Psoas muscle (tissue), 8 donors: ENCODE data around the gene ARL13B. TPM values are rescaled to one million over a fixed set of nuclear protein-coding genes. Genes with fewer than 3 reads are reported as not detected.

Experiments
- ATAC-seq, 4 donors: fragments of 200-7000 bp; cut with Tn5 transposase; one replicate each; pipeline ENCODE4 v1.9.1; 2020; ENCODE audit warnings: moderate library complexity in 3 of 4, mild to moderate bottlenecking in 2 of 4
- DNase-seq, 2 donors: peaks; one replicate each; pipeline ENCODE4 v3.0.0-alpha.2; 2020
- H3K27ac ChIP-seq: fragments of 200-600 bp; one replicate; pipeline ENCODE4 v1.8.0; 2022
- H3K27me3 ChIP-seq, 3 donors: fragments of 200-600 bp in 1 of 3; one replicate each; pipeline versions ENCODE4 v1.6.1 to v1.8.0; 2013 to 2022; ENCODE audit warnings: low read length in 2 of 3, mild to moderate bottlenecking in 2 of 3, moderate library complexity in 1 of 3; ENCODE audit not compliant: insufficient read depth in 3 of 3
- H3K36me3 ChIP-seq, 2 donors: fragments of 200-600 bp in 1 of 2; one replicate each; pipeline versions ENCODE4 v1.6.1 to v1.8.0; 2013 to 2022; ENCODE audit warnings: low read depth in 1 of 2, mild to moderate bottlenecking in 1 of 2, moderate library complexity in 1 of 2; ENCODE audit not compliant: insufficient read depth in 1 of 2
- H3K4me1 ChIP-seq: fragments of 200-600 bp; one replicate; pipeline ENCODE4 v1.8.0; 2022
- H3K4me3 ChIP-seq: fragments of 200-600 bp; one replicate; pipeline ENCODE4 v1.8.0; 2022; ENCODE audit warnings: mild to moderate bottlenecking
- H3K9me3 ChIP-seq: fragments of 200-600 bp; one replicate; pipeline ENCODE4 v1.8.0; 2022
- WGBS, 3 donors: extraction: QIAGEN DNeasy Blood & Tissue Kit; methylation state at CpG; one replicate each; pipeline versions ENCODE4 v1.1.6 to v1.1.7; 2013; 5-methylcytosine and 5-hydroxymethylcytosine counted together
- intact Hi-C, 2 donors: fragments of 100-400 bp; cut with DNase I; formaldehyde crosslinking; loops; one replicate each; pipeline versions ENCODE4 v1.11.0 to v1.14.2; 2022
- polyA plus RNA-seq, 3 donors: library from polyadenylated mRNA; stranded (reverse); fragments of 200-250 nt; gene quantifications; one replicate each; pipeline ENCODE4 v1.2.3, GENCODE V29; 2013
- total RNA-seq, 4 donors: library from RNA; stranded (reverse); fragmentation: NEBNext Ultra II Directional in 2 of 4; extraction: Animal tissue kit (Norgen Biotek cat#: 25700) in 2 of 4; gene quantifications; one replicate each; pipeline versions ENCODE4 v1.2.1 to v1.2.4, GENCODE V29; 2021 to 2023
- TF ChIP-seq, protein P1 (sequence below): fragments of 200-600 bp; IDR thresholded peaks from one replicate; pipeline ENCODE4 v1.8.0; 2022; ENCODE audit warnings: antibody characterized with exemption
- donor health status: healthy with polysubstance abuse.
- donor health status: DM: no; HTN: no; CAD: no; lungs with moderate emphysema.
- donor health status: Bipolar disorder and iron deficiency.
- donor health status: healthy.
- donor health status: DM: yes; HTN: yes; CAD: no.
- donor health status: DM: no; HTN: no; CAD: no.
- donor health status: DM: no; HTN: no; CAD: no.
- donor health status: DM: yes; HTN: yes; CAD: no.

The ARL13B gene
- total and polyA plus RNA-seq, 7 donors = 0.86 to 2.6 (median 1.8) TPM

DNA sequence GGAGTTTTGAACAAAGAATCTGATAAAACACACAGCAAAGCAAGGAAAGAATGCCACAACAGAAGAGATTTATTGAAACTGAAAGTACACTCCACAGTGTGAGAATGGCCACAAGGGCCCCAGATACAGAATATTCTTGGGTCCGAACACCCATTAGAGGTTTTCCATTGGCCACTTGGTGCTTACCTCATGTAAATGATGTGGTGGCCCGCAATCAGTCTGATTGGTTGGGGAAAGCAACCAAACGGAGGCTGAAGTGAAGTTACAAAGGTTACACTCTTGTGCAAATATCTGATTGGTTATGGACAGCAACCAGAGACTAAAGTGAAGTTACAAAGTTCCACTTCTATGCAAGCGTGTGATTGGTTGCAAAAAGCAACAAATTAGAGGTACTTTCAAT, 103.3 kb downstream of the ARL13B start:
- intact Hi-C loops = no loop called here
- Histone ChIP-seq H3K27me3 (no peaks in the 10 kb centered on the region), H3K4me1 (no peaks in the 10 kb centered on the region), H3K36me3 (peaks cover 5 to 11% of the 10 kb centered on the region in 2 donors), H3K9me3 (no peaks in the 10 kb centered on the region), H3K4me3 (no peak overlapping the region), H3K27ac (no peak overlapping the region)
- DNase-seq (no peak), ATAC-seq (no peak)
- TF ChIP-seq, protein P1, sequence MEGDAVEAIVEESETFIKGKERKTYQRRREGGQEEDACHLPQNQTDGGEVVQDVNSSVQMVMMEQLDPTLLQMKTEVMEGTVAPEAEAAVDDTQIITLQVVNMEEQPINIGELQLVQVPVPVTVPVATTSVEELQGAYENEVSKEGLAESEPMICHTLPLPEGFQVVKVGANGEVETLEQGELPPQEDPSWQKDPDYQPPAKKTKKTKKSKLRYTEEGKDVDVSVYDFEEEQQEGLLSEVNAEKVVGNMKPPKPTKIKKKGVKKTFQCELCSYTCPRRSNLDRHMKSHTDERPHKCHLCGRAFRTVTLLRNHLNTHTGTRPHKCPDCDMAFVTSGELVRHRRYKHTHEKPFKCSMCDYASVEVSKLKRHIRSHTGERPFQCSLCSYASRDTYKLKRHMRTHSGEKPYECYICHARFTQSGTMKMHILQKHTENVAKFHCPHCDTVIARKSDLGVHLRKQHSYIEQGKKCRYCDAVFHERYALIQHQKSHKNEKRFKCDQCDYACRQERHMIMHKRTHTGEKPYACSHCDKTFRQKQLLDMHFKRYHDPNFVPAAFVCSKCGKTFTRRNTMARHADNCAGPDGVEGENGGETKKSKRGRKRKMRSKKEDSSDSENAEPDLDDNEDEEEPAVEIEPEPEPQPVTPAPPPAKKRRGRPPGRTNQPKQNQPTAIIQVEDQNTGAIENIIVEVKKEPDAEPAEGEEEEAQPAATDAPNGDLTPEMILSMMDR = no peak
- 82 to 90% (median 86%) methylated on average over 4 of the region's 4 CpGs for WGBS, 3 donors

- no peak for ATAC-seq
- H3K27me3 ChIP-seq = no peaks in the 10 kb centered on the region
- H3K4me1 ChIP-seq = no peaks in the 10 kb centered on the region
- H3K27ac ChIP-seq = no peak overlapping the region
- no peak overlapping the region for H3K4me3 ChIP-seq
- 94 to 100% (median 96%) methylated on average over 1 of the region's 1 CpG for WGBS, 3 donors
- H3K9me3 ChIP-seq = no peaks in the 10 kb centered on the region
- H3K36me3 ChIP-seq = peaks cover 4 to 9% of the 10 kb centered on the region in 2 donors
- TF ChIP-seq, protein P1 = no peak
- no peak for DNase-seq
- intact Hi-C loops = no loop called here
These were observed 109.2 kb downstream of the ARL13B start for GRCh38 chr3:94089126-94089525.

DNA sequence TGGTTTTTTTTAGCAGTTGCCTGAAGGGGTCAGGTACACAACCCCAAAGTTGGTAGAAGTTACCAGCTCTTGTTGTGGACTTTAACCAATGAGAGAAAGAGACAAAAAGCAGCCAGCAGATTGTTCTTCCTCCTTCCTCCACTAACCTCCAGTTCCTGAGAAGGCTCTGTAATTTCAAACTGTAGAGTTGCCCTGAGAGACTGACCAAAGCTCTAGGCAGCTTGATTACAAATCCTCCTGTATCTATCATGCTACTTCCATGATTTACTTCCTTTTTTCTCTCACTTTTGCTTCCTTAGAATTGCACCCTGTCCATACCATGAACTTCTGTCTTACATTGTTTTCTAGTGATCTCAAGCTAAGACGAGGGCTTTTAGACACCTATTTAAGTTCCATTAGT, 112.1 kb downstream of the ARL13B start:
- no peaks in the 10 kb centered on the region for H3K9me3 ChIP-seq
- H3K4me1 ChIP-seq = no peaks in the 10 kb centered on the region
- TF ChIP-seq, protein P1 = no peak
- intact Hi-C loops = no loop called here
- H3K4me3 ChIP-seq = no peak overlapping the region
- H3K27ac ChIP-seq = no peak overlapping the region
- DNase-seq (no peak), ATAC-seq (no peak)
- H3K27me3 ChIP-seq = no peaks in the 10 kb centered on the region
- WGBS, 3 donors = 97 to 100% (median 97%) methylated on average over 1 of the region's 1 CpG
- H3K36me3 ChIP-seq = peaks cover 3 to 20% of the 10 kb centered on the region in 2 donors

- no peak overlapping the region for H3K4me3 ChIP-seq
- WGBS, 3 donors = 80 to 90% (median 80%) methylated on average over 1 of the region's 1 CpG
- H3K27ac ChIP-seq = no peak overlapping the region
- DNase-seq (no peak), ATAC-seq (no peak)
- H3K36me3 ChIP-seq = peaks cover 3 to 20% of the 10 kb centered on the region in 2 donors
- no peaks in the 10 kb centered on the region for H3K4me1 ChIP-seq
- no peaks in the 10 kb centered on the region for H3K9me3 ChIP-seq
- intact Hi-C loops = no loop called here
- TF ChIP-seq, protein P1 = no peak
- H3K27me3 ChIP-seq = no peaks in the 10 kb centered on the region
These were observed 113.2 kb downstream of the ARL13B start for GRCh38 chr3:94093151-94093550.

DNA sequence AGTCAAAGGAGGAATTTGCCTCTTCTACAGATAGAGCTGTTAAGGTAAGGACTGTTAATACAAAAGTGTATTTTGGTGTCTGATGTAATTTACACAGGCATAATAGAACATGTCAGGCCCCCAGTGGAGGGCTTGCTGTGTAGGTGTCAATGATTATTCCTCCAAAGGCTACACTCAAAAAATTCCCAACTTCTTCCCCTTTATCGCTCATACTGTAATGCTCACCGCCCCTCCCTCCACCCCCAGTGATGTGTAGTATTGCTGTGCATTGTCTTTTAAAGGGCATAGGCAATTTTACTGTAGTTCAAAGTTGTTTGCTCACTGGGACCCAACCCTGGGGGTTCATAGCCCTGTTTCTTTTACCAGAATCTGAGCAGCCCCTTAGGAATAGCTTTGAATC, 115.2 kb downstream of the ARL13B start:
- no peak for ATAC-seq
- no peak for DNase-seq

More for the DNA sequence above, 115.2 kb downstream of the ARL13B start:
- no peaks in the 10 kb centered on the region for H3K4me1 ChIP-seq
- H3K27me3 ChIP-seq = no peaks in the 10 kb centered on the region
- TF ChIP-seq, protein P1 = no peak
- intact Hi-C loops = no loop called here
- peaks cover 3 to 20% of the 10 kb centered on the region in 2 donors for H3K36me3 ChIP-seq
- WGBS, 3 donors = 93 to 100% (median 100%) methylated on average over 2 of the region's 2 CpGs
- H3K27ac ChIP-seq = no peak overlapping the region
- no peaks in the 10 kb centered on the region for H3K9me3 ChIP-seq
- no peak overlapping the region for H3K4me3 ChIP-seq
